ENCODE data around the gene FAM13A.
A peak's percentile ranks its signal among the peaks of the same experiment; 100 is the strongest.

The FAM13A gene

DNA sequence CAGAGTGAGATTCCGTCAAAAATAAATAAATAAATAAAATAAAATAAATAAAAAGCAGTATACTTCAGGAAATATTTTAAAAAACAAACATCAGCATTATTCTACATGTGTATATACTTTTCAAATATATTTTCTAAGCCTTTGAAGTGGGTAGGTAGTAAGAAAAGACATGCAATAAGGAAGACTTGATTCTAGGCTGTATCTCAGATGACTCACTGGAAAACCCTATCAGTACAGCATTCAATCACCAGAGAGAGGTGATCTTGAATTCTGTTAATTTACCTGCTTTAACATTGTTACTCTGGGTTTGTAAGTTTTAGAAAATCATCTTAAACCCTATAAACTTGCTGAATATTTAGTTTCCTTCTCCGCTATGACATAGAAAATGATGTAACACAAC lies 252.8 kb downstream of the FAM13A start:
- DNase-seq: no peak

DNA sequence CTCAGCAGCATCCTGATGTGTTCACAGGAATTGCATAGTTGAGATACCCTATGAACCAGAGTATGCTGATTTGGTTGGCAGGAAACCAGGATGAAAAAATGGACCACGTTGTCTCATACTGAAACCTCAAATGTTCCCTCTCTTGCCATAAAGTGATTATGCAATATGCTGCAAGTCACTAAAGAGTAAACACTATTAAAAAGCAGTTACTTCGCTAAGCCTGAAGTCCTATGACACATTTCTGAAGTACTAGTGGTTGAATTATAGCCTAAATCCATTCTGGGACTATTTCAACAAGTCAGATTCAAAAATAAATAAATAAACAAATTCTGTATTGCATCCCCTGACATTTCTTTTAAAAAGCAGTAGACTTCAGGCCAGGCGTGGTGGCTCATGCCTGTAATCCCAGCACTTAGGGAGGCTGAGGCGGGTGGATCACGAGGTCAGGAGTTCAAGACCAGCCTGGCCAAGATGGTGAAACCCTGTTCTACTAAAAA lies 253.3 kb downstream of the FAM13A start:
- DNase-seq: peak; percentile 94

DNA sequence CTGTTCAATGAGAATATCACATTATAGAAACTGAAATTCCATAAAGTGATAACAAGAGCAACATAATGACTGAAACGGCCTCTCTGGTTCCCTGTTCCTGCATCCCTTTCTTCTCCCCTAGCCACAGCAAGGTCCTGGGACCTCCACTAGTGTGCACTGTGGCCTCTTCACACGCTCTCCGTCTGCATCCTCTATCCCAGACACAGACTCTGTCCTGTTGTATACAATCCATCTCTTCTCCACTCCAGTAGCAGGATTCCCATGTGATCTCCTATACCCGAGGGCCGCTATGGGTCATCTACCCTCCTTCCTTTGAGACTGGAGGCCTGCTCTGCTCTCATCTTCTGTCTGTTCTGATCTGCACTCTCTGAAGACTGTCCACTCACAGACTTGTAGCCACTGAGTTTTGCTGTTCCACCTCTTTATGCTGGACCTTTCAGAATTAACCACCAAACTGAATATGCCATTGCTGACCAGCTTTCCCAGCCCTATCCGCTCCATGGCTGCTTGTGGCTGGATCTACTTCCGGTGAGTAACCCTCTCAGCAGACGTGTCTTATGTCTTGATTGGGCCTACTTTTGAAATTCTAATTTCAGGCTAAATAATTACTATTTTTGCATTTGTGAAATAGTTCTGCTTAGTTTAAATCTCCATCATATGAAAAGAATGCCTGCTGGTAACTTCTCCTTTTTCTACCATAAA lies 254.2 kb downstream of the FAM13A start:
- peak; percentile 28 for DNase-seq

DNA sequence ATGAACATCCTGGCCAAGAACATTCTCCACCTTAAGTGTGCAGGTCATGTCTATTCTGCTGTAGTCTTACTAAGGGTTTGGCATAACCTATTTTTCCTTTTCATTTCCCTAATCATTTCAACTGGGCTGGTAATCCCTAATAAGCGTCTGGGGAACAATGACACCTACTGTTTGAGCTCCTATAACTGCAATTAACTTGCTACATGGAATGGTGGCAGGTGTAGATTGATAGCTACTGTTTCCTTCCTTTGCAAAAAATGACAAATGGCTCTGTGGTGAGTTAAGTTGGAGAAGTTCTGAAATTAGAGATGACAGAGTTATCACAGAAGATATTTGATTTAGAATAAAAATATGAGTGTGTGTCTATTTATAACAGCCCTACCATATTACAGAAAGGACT lies 254.8 kb downstream of the FAM13A start:
- DNase-seq: no peak

DNA sequence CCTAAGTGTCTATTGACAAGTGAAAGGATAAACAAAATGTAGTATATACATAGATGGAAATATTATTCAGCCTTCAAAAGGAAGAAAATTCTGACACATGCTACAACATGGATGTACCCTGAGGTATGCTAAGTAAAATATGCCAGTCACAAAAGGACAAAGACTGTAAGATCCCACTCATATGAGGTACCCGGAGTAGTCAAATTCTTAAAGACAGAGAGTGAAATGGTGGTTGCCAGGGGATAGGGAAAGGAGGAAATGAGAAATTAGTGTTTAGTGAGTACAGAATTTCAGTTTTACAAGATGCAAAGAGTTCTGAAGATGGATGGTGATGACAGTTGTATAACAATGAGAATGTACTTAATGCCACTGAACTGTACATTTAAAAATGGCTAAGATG lies 257.1 kb downstream of the FAM13A start:
- no peak for DNase-seq

DNA sequence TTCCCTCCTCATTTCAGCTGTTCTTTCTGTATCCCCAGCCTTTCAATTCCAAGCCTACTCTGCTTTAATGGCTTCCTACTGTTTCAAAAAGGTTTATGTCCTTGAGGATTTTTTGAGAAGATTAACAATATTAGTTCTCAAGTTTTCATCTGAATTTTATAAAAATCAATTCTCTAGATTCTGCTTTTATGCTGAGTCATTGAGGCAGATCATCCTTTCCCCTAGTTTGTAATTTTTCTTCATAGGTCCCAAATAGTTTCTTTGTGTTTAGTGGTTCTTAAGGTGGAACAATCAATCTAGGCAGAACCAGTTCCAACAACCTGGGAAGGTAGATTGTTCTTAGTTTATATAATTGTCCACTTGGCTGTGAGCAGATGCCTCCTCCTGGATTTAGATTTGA lies 259.3 kb downstream of the FAM13A start:
- DNase-seq: no peak

DNA sequence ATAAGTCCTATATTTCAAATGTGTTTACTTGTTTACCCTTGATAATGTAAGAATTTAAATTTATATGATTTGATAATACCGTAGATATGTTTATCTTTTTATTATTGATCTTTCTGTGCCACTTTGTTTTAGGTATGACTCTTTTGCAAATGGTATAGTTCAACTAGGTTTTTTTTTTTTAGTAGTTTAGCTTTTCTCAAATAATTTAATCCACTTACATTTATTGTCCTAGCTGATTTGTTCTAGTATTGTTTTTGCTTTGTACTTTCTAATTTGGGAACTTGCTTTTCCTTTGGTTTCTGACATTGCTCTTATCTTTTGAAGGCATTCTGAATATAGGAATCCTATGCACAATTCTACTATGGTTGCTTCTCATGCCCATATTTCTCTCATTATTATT lies 260.4 kb downstream of the FAM13A start:
- no peak for DNase-seq

DNA sequence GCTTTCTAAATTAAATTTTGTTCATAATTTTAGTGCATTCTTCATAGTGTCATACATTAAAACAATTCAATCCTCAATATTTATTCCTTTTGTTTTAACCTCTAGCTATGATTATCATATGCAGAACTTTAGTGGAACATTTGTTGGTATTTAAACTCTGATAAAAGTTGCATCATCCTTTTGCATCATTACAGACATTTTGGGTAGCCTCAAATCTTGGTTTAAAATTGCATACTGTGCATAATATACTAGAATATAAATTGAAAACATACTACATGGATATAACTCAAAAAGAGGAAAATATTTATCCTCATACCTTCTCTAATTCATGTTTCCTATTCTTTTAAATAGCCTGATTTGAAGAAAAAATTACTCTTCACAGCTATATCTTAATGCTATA lies 262.0 kb downstream of the FAM13A start:
- DNase-seq: no peak

DNA sequence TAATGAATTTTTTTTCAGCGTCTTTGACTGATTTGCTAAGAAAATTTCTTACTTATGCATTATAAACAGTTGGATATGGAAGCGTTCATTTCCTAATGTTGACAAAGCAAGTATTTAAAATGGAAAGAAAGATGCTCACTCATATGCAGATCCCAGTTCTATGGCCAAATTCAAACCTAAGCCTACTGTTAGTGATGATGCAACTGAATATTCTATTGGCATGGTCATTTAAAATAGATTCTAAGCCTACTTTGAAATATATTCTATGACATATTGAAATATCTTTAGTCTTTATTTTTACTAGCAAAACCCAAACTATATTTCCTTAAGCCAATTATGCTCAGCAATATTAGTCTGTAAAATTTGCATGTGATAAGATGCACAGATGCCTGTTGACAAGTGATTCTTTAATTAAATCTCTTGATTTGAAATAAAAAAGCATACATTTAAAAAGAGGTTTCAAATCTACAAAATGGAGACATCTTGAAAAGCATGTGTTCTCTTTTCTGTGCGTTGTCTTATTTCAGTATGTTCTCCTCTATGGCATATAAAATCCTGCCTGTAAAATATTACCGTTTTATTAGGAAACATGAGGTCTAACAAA lies 262.8 kb downstream of the FAM13A start:
- DNase-seq: no peak

DNA sequence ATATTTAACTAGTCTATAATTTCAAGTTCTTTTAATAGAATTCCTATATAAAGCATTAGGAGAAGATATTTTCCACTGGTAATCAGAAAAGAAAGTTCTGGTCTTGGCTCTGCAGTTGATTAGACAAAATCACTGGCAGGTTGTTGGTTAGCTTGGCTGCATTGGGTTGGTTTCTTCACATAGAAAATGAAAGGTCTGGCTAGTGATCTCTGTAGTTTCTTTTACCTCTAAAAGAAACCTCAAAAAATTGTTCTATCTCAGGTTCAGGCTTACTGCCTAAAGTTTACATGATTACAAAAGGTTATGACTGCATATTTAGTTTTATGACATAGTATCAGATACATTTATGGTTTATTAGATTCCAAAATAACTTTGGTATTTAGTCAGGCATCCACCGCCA lies 263.5 kb downstream of the FAM13A start:
- DNase-seq: no peak

DNA sequence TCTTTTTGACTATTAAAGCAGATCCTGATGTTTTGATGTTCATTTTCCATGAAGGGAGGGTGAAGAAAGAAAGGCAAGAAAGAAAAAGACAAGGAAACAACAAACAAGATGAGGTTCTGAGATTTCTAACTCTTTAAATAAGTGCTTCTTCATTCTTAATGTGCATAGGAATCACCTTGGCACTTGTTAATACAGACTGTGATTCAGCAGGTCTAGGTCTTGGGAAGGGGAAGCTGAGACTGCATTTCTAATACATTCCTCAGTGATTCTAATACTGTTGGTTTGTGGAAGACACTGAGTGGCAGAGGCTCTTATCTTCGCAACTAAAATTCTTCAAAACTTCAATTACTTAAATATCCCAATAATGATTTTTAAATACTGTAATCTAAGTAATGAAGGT lies 264.2 kb downstream of the FAM13A start:
- DNase-seq: no peak

DNA sequence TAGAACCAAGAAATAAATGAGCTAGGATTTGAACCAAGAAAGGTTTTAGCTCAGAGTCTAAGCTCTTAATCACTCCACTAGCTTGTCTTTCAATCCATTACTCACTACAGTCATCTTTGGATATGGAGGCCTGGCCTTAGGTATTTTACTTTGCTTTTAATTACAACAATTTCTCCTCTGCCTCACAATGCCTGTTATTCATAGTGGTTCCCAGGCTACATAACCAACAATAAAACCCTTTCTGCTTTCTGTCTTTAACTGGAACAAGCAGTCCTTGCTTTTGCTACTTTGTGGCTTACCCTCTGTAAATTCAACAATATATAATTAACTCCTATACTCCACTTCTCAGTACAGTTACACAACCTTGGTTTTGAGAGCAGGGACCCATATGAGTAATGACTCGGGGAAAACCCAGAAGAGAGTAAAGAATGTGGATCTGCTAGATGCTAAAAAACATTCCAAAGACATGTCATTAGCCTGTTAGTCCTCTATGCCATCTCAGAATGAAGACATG lies 264.7 kb downstream of the FAM13A start:
- DNase-seq: peak; percentile 31

DNA sequence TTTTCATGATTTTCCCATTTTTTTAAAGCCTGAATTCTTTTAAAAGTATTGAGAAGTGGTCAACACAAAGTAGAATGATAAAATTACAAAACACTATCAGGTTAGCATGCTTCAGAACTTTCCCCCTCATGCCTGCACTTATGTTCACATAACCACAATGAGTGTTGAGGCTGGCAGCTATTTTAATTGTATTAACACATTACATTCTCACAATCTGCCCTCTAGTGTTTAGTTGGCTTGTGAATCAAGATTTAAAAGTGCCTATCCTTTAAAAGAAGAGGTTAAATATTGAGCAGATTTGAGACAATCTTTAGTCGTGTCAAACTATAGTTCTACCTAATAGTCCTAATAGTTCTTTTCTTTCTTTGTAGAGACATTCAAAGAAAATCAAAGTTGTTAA lies 265.7 kb downstream of the FAM13A start:
- no peak for DNase-seq

DNA sequence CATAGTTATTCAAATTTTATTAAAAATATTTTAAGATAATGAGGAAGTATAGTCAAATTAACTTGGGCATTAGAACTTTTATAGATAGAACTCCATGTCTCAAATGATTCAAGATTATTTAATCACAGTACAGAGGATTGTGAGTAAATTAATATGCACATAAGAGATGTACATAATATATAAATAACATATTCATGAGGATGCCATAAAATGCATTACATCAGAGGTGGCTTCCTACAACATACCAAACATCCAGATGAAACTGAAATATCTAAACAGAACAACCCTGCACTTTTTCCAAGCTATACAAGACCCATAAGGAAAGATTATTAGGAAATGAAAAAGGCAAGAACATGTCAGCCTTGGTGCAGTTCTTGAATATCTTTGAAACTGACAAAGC lies 268.1 kb downstream of the FAM13A start:
- no peak for DNase-seq

DNA sequence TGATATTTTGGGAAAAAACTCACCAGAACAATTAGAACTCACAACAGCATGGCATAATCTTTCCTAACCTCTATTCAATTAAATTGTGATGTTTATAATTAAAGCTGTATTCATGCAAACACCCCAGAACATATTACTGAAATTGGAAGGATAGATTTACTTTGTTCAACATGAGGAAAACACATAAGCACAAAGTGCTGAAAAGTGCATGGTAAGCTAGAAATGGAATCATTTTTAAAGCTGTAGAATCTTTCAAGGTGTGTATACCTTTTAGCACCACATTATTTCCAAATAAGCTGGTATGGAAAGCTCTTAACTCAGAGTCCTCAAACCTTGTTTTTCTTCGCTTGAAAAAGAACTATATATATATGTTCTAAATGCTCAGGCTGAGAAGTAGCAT lies 268.6 kb downstream of the FAM13A start:
- DNase-seq: no peak

DNA sequence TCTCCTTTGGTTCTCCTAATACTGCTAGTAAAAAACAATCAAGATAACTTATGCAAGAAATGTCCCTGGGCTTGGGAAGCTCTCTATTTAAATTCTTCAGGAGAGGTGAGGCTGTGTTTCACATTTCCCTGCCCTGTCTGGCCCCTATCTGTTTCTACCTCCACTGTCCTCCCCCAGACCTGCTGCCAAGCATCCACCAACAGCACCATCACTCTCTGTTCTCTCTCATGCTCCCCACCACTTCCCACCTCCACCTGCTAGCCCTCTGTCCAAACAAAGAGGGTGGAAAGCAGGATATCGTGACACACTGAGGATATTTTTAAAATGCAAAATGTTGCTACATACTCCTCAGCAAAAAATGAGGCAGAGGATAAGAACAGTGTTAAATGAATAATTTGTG lies 271.0 kb downstream of the FAM13A start:
- DNase-seq: no peak

DNA sequence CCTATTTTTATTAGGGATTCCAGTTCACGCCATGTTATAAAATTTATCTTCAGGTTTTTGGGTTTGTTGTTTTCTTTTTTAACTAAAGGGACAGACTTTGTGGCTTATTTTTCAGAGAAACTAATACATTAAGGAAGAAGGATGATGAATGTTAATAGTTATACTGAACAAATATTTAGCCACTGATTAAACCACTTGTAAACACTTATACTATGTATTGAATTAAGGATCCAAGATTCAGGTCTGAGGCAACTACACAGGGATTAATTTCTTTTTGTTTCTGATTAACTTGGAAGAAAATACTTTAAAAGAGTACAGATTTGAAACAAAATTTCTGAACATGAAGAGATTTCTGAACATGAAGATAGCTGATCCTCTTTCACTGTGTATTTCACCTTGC lies 276.6 kb downstream of the FAM13A start:
- no peak for DNase-seq

DNA sequence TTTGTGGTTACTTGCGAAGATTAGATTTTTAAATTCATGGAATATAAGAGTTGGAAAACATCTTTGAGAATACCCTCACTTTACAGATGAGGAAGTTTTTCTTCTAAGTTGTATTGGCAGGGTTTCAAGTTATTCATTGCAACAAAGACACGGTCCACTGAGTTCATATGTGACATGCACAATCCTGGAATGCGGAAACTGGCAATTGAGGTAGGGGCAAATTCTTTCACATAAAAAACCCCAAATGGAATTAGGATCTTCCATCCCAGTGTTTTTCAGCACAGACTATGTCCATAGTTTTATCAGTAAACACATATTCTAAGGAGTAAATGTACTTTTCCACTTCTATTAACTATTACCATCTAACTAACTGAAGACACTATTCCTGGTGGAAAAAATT lies 277.6 kb downstream of the FAM13A start:
- no peak for DNase-seq

DNA sequence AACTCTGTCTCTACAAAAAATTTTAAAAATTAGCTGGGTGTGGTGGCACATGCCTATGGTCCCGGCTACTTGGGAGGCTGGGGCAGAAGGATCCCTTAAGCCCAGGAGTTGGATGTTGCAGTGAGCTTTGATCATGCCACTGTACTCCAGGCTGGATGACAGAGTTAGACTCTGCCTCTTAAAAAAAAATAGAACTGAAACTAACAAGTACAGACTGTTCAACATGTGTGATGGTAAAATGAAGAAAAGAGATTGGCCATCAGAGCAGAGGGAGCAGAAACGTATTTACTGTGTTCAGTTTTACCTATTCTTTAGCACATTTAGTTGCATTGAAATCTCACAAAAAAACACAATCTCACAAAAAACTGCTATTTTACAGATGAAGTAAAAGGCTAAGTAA lies 281.5 kb downstream of the FAM13A start:
- DNase-seq: peak; percentile 29

DNA sequence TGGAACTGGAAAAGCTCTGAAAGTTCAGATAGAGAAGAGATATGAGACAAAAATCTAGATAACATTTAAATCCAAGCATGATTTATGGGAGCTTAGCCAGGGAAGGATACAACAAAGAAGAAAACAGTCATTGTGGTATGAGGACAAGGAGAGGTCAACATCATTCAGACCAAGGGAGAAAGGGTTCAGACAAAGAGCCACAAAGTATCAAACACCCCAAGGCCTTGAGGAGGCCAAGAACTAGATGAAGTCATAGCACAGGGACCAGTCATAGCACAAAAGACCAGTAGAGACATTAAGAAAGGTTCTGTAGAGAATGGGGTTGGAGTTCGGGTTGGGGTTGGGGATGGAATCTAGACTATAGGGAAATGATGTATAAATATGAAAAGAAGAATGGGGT lies 282.0 kb downstream of the FAM13A start:
- DNase-seq: no peak

DNA sequence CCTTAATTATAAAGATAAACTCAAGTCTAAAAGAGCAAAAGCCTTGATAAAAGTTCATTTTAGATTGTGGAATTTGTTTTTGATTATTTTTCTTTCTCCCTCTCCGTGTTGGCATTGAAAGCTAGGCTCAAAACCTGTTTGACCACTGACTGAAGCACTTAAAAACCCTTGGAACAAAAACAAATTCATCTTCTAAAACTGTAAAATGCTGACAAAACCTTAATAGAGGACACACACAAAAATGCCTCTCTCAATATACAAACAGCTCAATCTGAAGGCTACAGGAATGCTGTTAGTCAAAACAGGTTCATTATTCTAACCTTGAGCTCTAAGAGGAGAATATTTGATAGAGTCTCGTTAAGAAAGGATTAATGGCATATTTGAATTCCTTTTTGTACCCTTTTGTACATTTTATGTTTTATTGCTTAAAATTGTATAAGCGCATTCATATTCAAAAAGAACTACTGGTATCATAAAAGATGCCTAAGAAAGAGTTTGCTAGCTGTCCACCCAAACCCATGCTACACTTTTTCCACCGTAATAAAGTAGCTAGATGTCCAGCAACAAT lies 285.0 kb downstream of the FAM13A start:
- no peak for DNase-seq

DNA sequence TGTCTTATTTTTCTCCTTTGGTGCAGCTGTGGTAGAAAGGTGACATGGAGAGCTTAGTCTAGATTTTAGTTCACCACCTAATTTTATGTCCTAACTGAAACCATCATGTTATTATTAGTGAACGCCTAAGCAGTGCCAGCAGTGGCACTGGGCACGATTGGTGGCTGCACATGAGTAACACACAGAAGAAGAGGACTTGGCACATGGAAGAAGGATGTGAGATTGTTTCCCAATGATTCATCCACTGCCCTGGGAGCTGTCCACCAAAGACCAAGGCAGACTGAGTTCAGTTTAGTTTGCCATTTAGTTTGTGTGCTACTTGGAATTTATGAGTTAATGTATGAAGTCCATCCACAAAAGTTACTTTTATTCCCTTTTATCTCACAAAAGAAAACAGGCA lies 291.3 kb downstream of the FAM13A start:
- no peak for DNase-seq

DNA sequence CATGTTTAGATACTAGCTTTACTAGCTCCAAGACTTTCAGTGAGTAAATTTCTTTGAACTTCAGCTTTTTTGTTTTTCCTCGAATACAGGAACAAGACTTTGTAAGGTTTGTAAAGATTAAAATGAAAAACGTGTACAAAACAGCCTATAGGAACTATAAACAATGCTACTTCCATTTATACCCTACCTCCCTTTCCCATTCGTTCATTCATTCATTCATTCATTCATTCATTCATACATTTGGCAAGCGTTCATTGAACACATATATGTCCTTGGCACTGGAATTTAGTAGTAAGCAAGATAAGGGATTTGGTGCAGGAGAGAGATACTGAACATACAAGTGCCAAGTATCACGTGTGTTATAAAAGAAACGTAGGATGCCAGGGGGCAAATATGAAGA lies 293.9 kb downstream of the FAM13A start:
- DNase-seq: no peak

DNA sequence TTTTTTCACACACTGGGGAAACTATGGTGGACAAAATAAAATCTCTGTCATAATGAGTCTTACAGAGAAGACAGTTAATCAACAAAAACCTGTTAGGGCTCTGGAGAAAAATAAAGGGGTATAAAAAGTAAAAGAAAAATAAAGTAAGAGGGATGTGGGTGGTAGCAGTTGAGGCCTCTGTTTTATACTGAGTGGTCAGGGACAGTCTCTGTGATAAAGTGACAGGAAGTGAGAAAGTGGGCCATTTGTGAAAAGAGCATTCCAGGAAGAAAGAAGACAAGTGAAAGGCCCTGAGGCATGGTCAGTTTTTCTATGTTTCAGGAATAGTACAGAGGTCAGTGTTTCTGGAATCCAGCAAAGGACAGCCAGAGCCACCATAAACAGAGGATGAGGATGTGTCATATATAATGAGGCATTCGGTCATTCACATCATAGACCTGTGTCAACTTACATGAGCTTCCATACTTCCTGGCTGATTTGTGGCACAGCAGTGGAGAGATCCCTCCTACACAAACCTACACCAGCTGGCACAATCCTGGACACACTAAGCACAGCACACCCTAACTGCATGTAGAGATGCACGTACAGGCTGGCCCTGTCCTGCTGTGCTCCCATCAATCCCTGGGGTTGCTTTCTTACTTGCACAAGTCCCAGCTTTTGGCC lies 295.0 kb downstream of the FAM13A start:
- no peak for DNase-seq
